B cell (primary cell): ENCODE data around the gene MRPS15. TPM values are rescaled to one million over a fixed set of nuclear protein-coding genes. Genes with fewer than 3 reads are reported as not detected.

Experiments used
- ATAC-seq: fragments of 200-7000 bp; cut with Tn5 transposase; one replicate; pipeline ENCODE4 v1.10.0; 2021; ENCODE audit warnings: low read depth, mild to moderate bottlenecking, moderate number of reproducible peaks, moderate library complexity
- CTCF ChIA-PET: fragments of 350-600 bp; sonication (Branson Sonifier 250); formaldehyde crosslinking; loops from one replicate; lab custom pipeline; 2021; ENCODE audit warnings: antibody characterized with exemption, inconsistent platforms; lab: Charles Lee
- POLR2A ChIA-PET: fragments of 350-600 bp; sonication (Branson Sonifier 250); formaldehyde crosslinking; loops from one replicate; lab custom pipeline; 2021; ENCODE audit warnings: antibody characterized with exemption; lab: Charles Lee
- DNase-seq: peaks from one replicate; pipeline ENCODE4 v3.0.0; 2013
- H2AFZ ChIP-seq: 2 replicates; pipeline ENCODE4 v1.6.1; 2012; ENCODE audit warnings: mild to moderate bottlenecking, low read depth, low read length; ENCODE audit not compliant: insufficient read depth, poor library complexity, severe bottlenecking
- H3K27ac ChIP-seq, 2 donors: 1 replicate in 1 of 2; 2 replicates in 1 of 2; pipeline ENCODE4 v1.5.1; 2012 to 2013; ENCODE audit warnings: low read length in 2 of 2, mild to moderate bottlenecking in 2 of 2, moderate library complexity in 1 of 2
- H3K27me3 ChIP-seq, 4 experiments: fragments of 200-600 bp in 1 of 4; sonication (generic) in 1 of 4; replicated peaks in 1 of 4; 1 replicate in 2 of 4; 2 replicates in 2 of 4; pipeline versions ENCODE4 v1.6.1 to v1.7.0; 2013 to 2016; ENCODE audit warnings: low read length in 3 of 4, mild to moderate bottlenecking in 2 of 4, mixed read lengths in 1 of 4, moderate library complexity in 1 of 4; ENCODE audit not compliant: insufficient read depth in 4 of 4, control insufficient read depth in 3 of 4; ENCODE audit errors: control extremely low read depth in 1 of 4
- H3K36me3 ChIP-seq, 2 experiments: replicated peaks in 1 of 2; 1 replicate in 1 of 2; 2 replicates in 1 of 2; pipeline versions ENCODE4 v1.6.1 to v1.7.1; 2013; ENCODE audit warnings: low read length in 1 of 2; ENCODE audit not compliant: insufficient read depth in 2 of 2, control insufficient read depth in 1 of 2; ENCODE audit errors: control extremely low read depth in 1 of 2, extremely low read depth in 1 of 2
- H3K4me1 ChIP-seq, 2 donors: fragments of 200-600 bp in 1 of 2; sonication (generic) in 1 of 2; 1 replicate in 1 of 2; 2 replicates in 1 of 2; pipeline versions ENCODE4 v1.5.1 to v1.6.1; 2013 to 2017; ENCODE audit warnings: low read length in 2 of 2; ENCODE audit not compliant: control insufficient read depth in 2 of 2, insufficient read depth in 2 of 2
- H3K4me2 ChIP-seq: replicated peaks from 2 replicates; pipeline ENCODE3; 2012; ENCODE audit warnings: mild to moderate bottlenecking, low read depth, low read length; ENCODE audit not compliant: poor library complexity, severe bottlenecking
- H3K4me3 ChIP-seq, 5 experiments: fragments of 200-600 bp in 1 of 5; sonication (generic) in 1 of 5; 1 replicate in 3 of 5; 2 replicates in 2 of 5; pipeline versions ENCODE4 v1.5.1 to v1.7.0; 2011 to 2016; ENCODE audit warnings: low read length in 4 of 5, mild to moderate bottlenecking in 4 of 5, low read depth in 2 of 5, control low read depth in 1 of 5, moderate library complexity in 1 of 5; ENCODE audit not compliant: insufficient read depth in 1 of 5; ENCODE audit errors: control extremely low read depth in 1 of 5, extremely low read depth in 1 of 5
- H3K79me2 ChIP-seq: fragments of 200-600 bp; sonication (generic); one replicate; pipeline ENCODE4 v1.6.0; 2016; ENCODE audit warnings: low read length; ENCODE audit not compliant: control insufficient read depth, insufficient read depth
- H3K9ac ChIP-seq: fragments of 200-600 bp; sonication (generic); 2 replicates; pipeline ENCODE4 v1.6.1; 2017; ENCODE audit warnings: mild to moderate bottlenecking, low read length, moderate library complexity
- H3K9me3 ChIP-seq, 3 donors: one replicate each; pipeline versions ENCODE4 v1.6.1 to v1.7.1; 2013; ENCODE audit warnings: low read length in 2 of 3; ENCODE audit not compliant: control insufficient read depth in 2 of 3, insufficient read depth in 1 of 3; ENCODE audit errors: control extremely low read depth in 1 of 3
- H4K20me1 ChIP-seq: 2 replicates; pipeline ENCODE4 v1.6.0; 2012; ENCODE audit warnings: mild to moderate bottlenecking, low read length; ENCODE audit not compliant: insufficient read depth, control insufficient read depth, poor library complexity, severe bottlenecking
- H3K27ac Mint-ChIP-seq: one replicate; pipeline ENCODE4 v1.8.0; 2021; ENCODE audit warnings: mixed read lengths
- H3K27me3 Mint-ChIP-seq: one replicate; pipeline ENCODE4 v1.8.0; 2021; ENCODE audit warnings: mixed read lengths
- H3K4me1 Mint-ChIP-seq: one replicate; pipeline ENCODE4 v1.8.0; 2021; ENCODE audit warnings: mixed read lengths
- H3K4me3 Mint-ChIP-seq: one replicate; pipeline ENCODE4 v1.8.0; 2021; ENCODE audit warnings: mixed read lengths
- H3K9me3 Mint-ChIP-seq: one replicate; pipeline ENCODE4 v1.8.0; 2022; ENCODE audit warnings: mixed read lengths; ENCODE audit not compliant: insufficient read depth
- EZH2 ChIP-seq: IDR thresholded peaks from 2 replicates; pipeline ENCODE4 v1.6.1; 2012; ENCODE audit warnings: borderline replicate concordance, low read depth, mild to moderate bottlenecking, moderate library complexity, low read length; ENCODE audit not compliant: insufficient read depth, poor library complexity, severe bottlenecking
- WGBS: methylation state at CpG from one replicate; pipeline ENCODE4 v1.1.5; 2013; ENCODE audit warnings: missing lambda C conversion rate; ENCODE audit not compliant: insufficient coverage; 5-methylcytosine and 5-hydroxymethylcytosine counted together
- intact Hi-C: fragments of 100-400 bp; cut with micrococcal nuclease; formaldehyde crosslinking; loops from one replicate; pipeline ENCODE4 v1.10.0; 2022
- polyA plus RNA-seq: library from polyadenylated mRNA; depleted of rRNA; stranded (reverse); fragments of >200 nt; gene quantifications from 2 replicates; pipeline ENCODE4 v1.2.3, GENCODE V29; 2012
- total RNA-seq, 2 donors: library from RNA; stranded (reverse); fragments of 120-200 nt in 1 of 2; gene quantifications; 1 replicate in 1 of 2; 2 replicates in 1 of 2; pipeline versions ENCODE4 v1.2.3 to v1.2.4, GENCODE V29; 2013 to 2022
- TF ChIP-seq, protein P1 (sequence below): fragments of 200-600 bp; IDR thresholded peaks from one replicate; pipeline ENCODE4 v1.8.0; 2022; ENCODE audit warnings: antibody characterized with exemption, mild to moderate bottlenecking

The MRPS15 gene
- total and polyA plus RNA-seq, 2 donors (not counting 1 experiment from before 2014, with no cell fraction given) = 27.1 to 34.4 TPM

DNA sequence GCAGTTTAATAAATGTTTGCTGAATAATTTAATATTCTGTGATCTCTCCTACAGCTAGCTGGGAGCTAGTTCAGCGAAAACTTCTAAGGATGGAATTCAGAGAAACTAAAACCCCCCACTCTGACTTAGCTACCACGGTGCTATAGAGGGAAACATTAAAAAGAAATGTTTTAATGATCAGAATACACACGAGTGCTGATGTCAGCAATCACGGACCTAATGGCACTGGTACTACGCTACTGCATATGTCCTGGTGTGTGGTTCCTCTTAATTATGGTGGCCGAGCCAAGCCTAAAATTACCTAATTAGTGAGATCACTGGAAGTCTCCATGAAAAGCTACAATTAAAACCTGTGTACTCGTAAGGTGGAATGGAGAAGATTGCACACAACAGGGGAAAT, 42.5 kb downstream of the MRPS15 start:
- Histone ChIP-seq H3K27me3 (no peaks in the 10 kb centered on the region), H3K4me2 (no peak overlapping the region), H3K4me3 (no peak overlapping the region), H4K20me1 (no peaks in the 10 kb centered on the region), H2AFZ (no peak overlapping the region), H3K79me2 (no peaks in the 10 kb centered on the region), H3K36me3 (no peaks in the 10 kb centered on the region), H3K9ac (no peak overlapping the region), H3K4me1 (peaks cover 4 to 5% of the 10 kb centered on the region in 2 donors), H3K27ac (no peak overlapping the region), H3K9me3 (no peaks in the 10 kb centered on the region)
- 88% methylated on average over 3 of the region's 7 CpGs for WGBS
- Mint-ChIP-seq H3K27me3 (no peaks in the 10 kb centered on the region), H3K4me3 (no peak overlapping the region), H3K9me3 (no peaks in the 10 kb centered on the region), H3K27ac (no peak overlapping the region), H3K4me1 (peaks cover 8% of the 10 kb centered on the region)
- intact Hi-C loops = loop anchor here (1.0 to 2.0 kb wide), 2 partner anchors 272 to 321 kb away; partner anchors contain the start of gene TRAPPC3
- no peak for DNase-seq
- TF ChIP-seq EZH2 = no peak
- TF ChIP-seq, protein P1, sequence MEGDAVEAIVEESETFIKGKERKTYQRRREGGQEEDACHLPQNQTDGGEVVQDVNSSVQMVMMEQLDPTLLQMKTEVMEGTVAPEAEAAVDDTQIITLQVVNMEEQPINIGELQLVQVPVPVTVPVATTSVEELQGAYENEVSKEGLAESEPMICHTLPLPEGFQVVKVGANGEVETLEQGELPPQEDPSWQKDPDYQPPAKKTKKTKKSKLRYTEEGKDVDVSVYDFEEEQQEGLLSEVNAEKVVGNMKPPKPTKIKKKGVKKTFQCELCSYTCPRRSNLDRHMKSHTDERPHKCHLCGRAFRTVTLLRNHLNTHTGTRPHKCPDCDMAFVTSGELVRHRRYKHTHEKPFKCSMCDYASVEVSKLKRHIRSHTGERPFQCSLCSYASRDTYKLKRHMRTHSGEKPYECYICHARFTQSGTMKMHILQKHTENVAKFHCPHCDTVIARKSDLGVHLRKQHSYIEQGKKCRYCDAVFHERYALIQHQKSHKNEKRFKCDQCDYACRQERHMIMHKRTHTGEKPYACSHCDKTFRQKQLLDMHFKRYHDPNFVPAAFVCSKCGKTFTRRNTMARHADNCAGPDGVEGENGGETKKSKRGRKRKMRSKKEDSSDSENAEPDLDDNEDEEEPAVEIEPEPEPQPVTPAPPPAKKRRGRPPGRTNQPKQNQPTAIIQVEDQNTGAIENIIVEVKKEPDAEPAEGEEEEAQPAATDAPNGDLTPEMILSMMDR = no peak
- no peak for ATAC-seq
- CTCF ChIA-PET = interaction anchor here (0.6 to 4.2 kb wide), 15 partner anchors 24 to 326 kb away, joined by 3 to 70 read pairs (median 4); partner anchors contain the start of genes EVA1B, LSM10 and TRAPPC3
- POLR2A ChIA-PET = no interaction called here

DNA sequence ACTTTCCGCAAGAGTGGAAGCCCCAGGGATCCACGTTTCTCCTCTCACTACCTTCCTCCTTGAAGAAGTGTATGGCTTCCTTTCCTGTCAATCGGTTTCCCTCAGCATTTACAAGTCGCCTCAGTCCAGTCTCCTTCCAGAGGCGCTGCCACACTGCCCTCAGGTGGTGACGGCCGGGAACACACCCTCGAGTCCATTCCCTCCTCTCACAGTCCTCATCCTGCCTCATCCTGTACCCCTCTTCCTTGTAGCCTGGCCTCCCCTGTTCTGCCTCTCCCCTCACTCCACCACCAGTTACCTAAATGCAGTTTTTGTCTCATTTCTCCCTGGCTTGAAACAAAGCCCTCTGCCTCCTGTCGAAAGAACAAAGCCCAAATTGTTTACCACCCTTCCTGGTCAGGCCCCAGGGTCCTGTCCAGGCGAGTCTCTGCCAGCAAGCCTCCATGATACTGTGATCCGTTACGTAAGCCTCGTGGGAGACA, 43.3 kb downstream of the MRPS15 start:
- H3K9ac ChIP-seq = no peak overlapping the region
- Mint-ChIP-seq H3K9me3 (no peaks in the 10 kb centered on the region), H3K27me3 (no peaks in the 10 kb centered on the region), H3K27ac (peak overlapping the region; percentile 37), H3K4me3 (no peak overlapping the region), H3K4me1 (peaks cover 8% of the 10 kb centered on the region)
- no peak overlapping the region for H3K27ac ChIP-seq
- H3K27me3 ChIP-seq = no peaks in the 10 kb centered on the region
- H3K79me2 ChIP-seq = no peaks in the 10 kb centered on the region
- peaks cover 4 to 5% of the 10 kb centered on the region in 2 donors for H3K4me1 ChIP-seq
- TF ChIP-seq EZH2 = no peak
- TF ChIP-seq, protein P1 = peak; percentile 97
- no peak overlapping the region for H3K4me3 ChIP-seq
- no peaks in the 10 kb centered on the region for H3K36me3 ChIP-seq
- CTCF ChIA-PET = interaction anchor here (1.0 to 5.2 kb wide), 16 partner anchors 21 to 271 kb away, joined by 3 to 98 read pairs (median 8); partner anchors contain the start of gene TRAPPC3
- ATAC-seq = peak; percentile 100
- DNase-seq = peak; percentile 88
- POLR2A ChIA-PET = no interaction called here
- H2AFZ ChIP-seq = peak overlapping the region; percentile 69
- no peaks in the 10 kb centered on the region for H3K9me3 ChIP-seq
- WGBS = 27% methylated on average over 12 of the region's 13 CpGs
- H4K20me1 ChIP-seq = no peaks in the 10 kb centered on the region
- peak overlapping the region; percentile 47 for H3K4me2 ChIP-seq
- intact Hi-C loops = loop anchor here (1.0 to 2.0 kb wide), 6 partner anchors 35 to 320 kb away; partner anchors contain the start of gene TRAPPC3
